ENCODE results near the gene TSPAN16.

Gene TSPAN16

GRCh38 chr19:11252665-11253355, 43.1 kb upstream of the TSPAN16 start:
- no peak for ATAC-seq
- TF ChIP-seq ZC3H10 (CRISPR knock-in tag; IDR thresholded peaks at IDR 0.05) (no peak), ZNF565 (CRISPR knock-in tag; conservative IDR thresholded peaks at IDR 0.05; ENCODE audit: low read depth) (no peak), ZFP3 (CRISPR knock-in tag; IDR thresholded peaks at IDR 0.05) (no peak)

GRCh38 chr19:11254666-11255065, 41.3 kb upstream of the TSPAN16 start:
- no peak for ATAC-seq
- TF ChIP-seq, protein P1, sequence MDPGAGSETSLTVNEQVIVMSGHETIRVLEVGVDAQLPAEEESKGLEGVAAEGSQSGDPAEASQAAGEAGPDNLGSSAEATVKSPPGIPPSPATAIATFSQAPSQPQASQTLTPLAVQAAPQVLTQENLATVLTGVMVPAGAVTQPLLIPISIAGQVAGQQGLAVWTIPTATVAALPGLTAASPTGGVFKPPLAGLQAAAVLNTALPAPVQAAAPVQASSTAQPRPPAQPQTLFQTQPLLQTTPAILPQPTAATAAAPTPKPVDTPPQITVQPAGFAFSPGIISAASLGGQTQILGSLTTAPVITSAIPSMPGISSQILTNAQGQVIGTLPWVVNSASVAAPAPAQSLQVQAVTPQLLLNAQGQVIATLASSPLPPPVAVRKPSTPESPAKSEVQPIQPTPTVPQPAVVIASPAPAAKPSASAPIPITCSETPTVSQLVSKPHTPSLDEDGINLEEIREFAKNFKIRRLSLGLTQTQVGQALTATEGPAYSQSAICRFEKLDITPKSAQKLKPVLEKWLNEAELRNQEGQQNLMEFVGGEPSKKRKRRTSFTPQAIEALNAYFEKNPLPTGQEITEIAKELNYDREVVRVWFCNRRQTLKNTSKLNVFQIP (CRISPR knock-in tag; IDR thresholded peaks at IDR 0.05; ENCODE audit: borderline replicate concordance, low read depth): no peak
- TF ChIP-seq ZNF8 (CRISPR knock-in tag; IDR thresholded peaks at IDR 0.05) (no peak), RARB (CRISPR knock-in tag; IDR thresholded peaks at IDR 0.05) (no peak), PATZ1 (CRISPR knock-in tag; IDR thresholded peaks at IDR 0.05; ENCODE audit: borderline replicate concordance) (no peak), ESRRG (CRISPR knock-in tag; IDR thresholded peaks at IDR 0.05) (no peak), ZNF70 (CRISPR knock-in tag; IDR thresholded peaks at IDR 0.05) (no peak), SNAI2 (CRISPR knock-in tag; IDR thresholded peaks at IDR 0.05) (no peak), CSDC2 (CRISPR knock-in tag; IDR thresholded peaks at IDR 0.05) (no peak), CSRNP3 (CRISPR knock-in tag; IDR thresholded peaks at IDR 0.05) (no peak), BACH2 (CRISPR knock-in tag; IDR thresholded peaks at IDR 0.05; ENCODE audit: borderline replicate concordance) (no peak), ZFP3 (CRISPR knock-in tag; IDR thresholded peaks at IDR 0.05) (no peak), CREB5 (CRISPR knock-in tag; IDR thresholded peaks at IDR 0.05; ENCODE audit: low read depth) (no peak), ZC3H10 (CRISPR knock-in tag; IDR thresholded peaks at IDR 0.05) (no peak), GLIS3 (CRISPR knock-in tag; IDR thresholded peaks at IDR 0.05) (no peak), TCF4 (CRISPR knock-in tag; IDR thresholded peaks at IDR 0.05; ENCODE audit: borderline replicate concordance) (no peak), TSHZ2 (CRISPR knock-in tag; IDR thresholded peaks at IDR 0.05) (no peak), PPARA (CRISPR knock-in tag; IDR thresholded peaks at IDR 0.05; ENCODE audit: borderline replicate concordance) (no peak), ARNTL (CRISPR knock-in tag; IDR thresholded peaks at IDR 0.05; ENCODE audit: borderline replicate concordance, low read depth) (no peak), ZNF565 (CRISPR knock-in tag; conservative IDR thresholded peaks at IDR 0.05; ENCODE audit: low read depth) (no peak)

- no peak for TF ChIP-seq ARNTL (CRISPR knock-in tag; IDR thresholded peaks at IDR 0.05; ENCODE audit: borderline replicate concordance, low read depth)
- TF ChIP-seq ZC3H10 (CRISPR knock-in tag; IDR thresholded peaks at IDR 0.05): no peak
- no peak for TF ChIP-seq ZFP3 (CRISPR knock-in tag; IDR thresholded peaks at IDR 0.05)
- TF ChIP-seq PATZ1 (CRISPR knock-in tag; IDR thresholded peaks at IDR 0.05; ENCODE audit: borderline replicate concordance): no peak
- ATAC-seq: no peak
These were observed 39.8 kb upstream of the TSPAN16 start for GRCh38 chr19:11256189-11256588.
